Urinary bladder (tissue), 4 donors: ENCODE measurements around the gene AK3. TPM values are rescaled to one million over a fixed set of nuclear protein-coding genes. Genes with fewer than 3 reads are reported as not detected.
A peak's percentile ranks its signal among the peaks of the same experiment; 100 is the strongest.

ENCODE experiments used
- DNase-seq: peaks from one replicate; pipeline ENCODE4 v3.0.0-alpha.2; 2015; ENCODE audit errors: extremely low spot score
- H3K27ac ChIP-seq: one replicate; pipeline ENCODE4 v1.5.1; 2013; ENCODE audit warnings: low read depth, mild to moderate bottlenecking, moderate library complexity
- H3K36me3 ChIP-seq: one replicate; pipeline ENCODE4 v1.6.1; 2013; ENCODE audit warnings: mild to moderate bottlenecking, moderate library complexity; ENCODE audit not compliant: insufficient read depth
- H3K4me1 ChIP-seq: one replicate; pipeline ENCODE4 v1.6.1; 2013; ENCODE audit warnings: mild to moderate bottlenecking, moderate library complexity; ENCODE audit not compliant: insufficient read depth
- H3K4me3 ChIP-seq: one replicate; pipeline ENCODE4 v1.5.1; 2013; ENCODE audit warnings: low read depth, low read length
- WGBS: extraction: QIAGEN DNeasy Blood & Tissue Kit; methylation state at CpG from one replicate; pipeline ENCODE4 v1.1.7; 2013; 5-methylcytosine and 5-hydroxymethylcytosine counted together
- polyA plus RNA-seq: library from polyadenylated mRNA; stranded (reverse); fragments of 200-250 nt; gene quantifications from one replicate; pipeline ENCODE4 v1.2.3, GENCODE V29; 2013
- total RNA-seq: library from RNA; depleted of rRNA; stranded (reverse); fragments of >200 nt; gene quantifications from one replicate; pipeline ENCODE4 v1.2.3, GENCODE V29; 2014
- donor health status: healthy with polysubstance abuse.
- donor health status: healthy.

The AK3 gene
- total and polyA plus RNA-seq, 2 donors = 56.3 to 69.6 TPM

- H3K4me3 ChIP-seq = peak overlapping the region; percentile 80
- no peak for DNase-seq
- no peaks in the 10 kb centered on the region for H3K4me1 ChIP-seq
- H3K36me3 ChIP-seq = no peaks in the 10 kb centered on the region
- H3K27ac ChIP-seq = peak overlapping the region; percentile 90
- 1% methylated on average over 10 of the region's 10 CpGs for WGBS
Observed at GRCh38 chr9:4680173-4680525, 60.9 kb downstream of the AK3 start.

GRCh38 chr9:4679268-4680172 is 61.5 kb downstream of the AK3 start, which contains the start of gene CDC37L1:
Gene CDC37L1, plus strand, starts transcription at chr9:4679569. Its CDS starts 199 bp downstream, at chr9:4679768.
- Histone ChIP-seq H3K4me1 (no peaks in the 10 kb centered on the region), H3K36me3 (no peaks in the 10 kb centered on the region), H3K4me3 (peak within 1 kb of the TSS; percentile 80), H3K27ac (peak within 1 kb of the TSS; percentile 96)
- WGBS = under 1% methylated on average over 66 of the region's 66 CpGs
- peak; percentile 91 for DNase-seq

- H3K4me3 ChIP-seq = peak overlapping the region; percentile 80
- WGBS = under 1% methylated on average over 16 of the region's 16 CpGs
- no peaks in the 10 kb centered on the region for H3K36me3 ChIP-seq
- peak overlapping the region; percentile 96 for H3K27ac ChIP-seq
- DNase-seq = peak; percentile 74
- H3K4me1 ChIP-seq = no peaks in the 10 kb centered on the region
Observed at GRCh38 chr9:4678679-4679267, 62.2 kb downstream of the AK3 start.

- no peaks in the 10 kb centered on the region for H3K4me1 ChIP-seq
- no peak for DNase-seq
- 78% methylated on average over 3 of the region's 3 CpGs for WGBS
- H3K36me3 ChIP-seq = no peaks in the 10 kb centered on the region
- H3K27ac ChIP-seq = no peak overlapping the region
- no peak overlapping the region for H3K4me3 ChIP-seq
Observed at GRCh38 chr9:4677392-4677791, 63.6 kb downstream of the AK3 start.

DNA sequence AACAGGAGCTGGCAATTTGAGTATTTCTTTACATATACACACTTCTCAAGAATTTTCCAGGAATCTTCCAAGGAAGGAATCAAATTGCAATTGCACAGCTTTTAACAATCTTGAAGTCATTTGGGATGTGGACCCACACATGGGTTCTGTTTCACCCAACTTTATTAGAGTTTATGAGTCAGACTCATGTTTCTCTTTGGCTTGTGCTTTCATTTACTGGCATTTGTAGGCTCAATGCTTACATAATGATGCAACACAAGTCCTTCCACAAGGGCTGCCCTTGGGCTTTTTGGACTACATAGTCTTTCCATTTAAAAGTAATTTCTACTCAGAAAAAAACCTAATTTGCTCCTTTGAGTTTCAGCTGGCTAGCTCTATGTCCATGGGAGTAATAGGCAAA is 66.2 kb downstream of the AK3 start:
- no peaks in the 10 kb centered on the region for H3K4me1 ChIP-seq
- H3K4me3 ChIP-seq = no peak overlapping the region
- no peaks in the 10 kb centered on the region for H3K36me3 ChIP-seq
- no peak overlapping the region for H3K27ac ChIP-seq
- DNase-seq = no peak

GRCh38 chr9:4671737-4672136 is 69.3 kb downstream of the AK3 start:
- H3K4me1 ChIP-seq = no peaks in the 10 kb centered on the region
- H3K4me3 ChIP-seq = no peak overlapping the region

GRCh38 chr9:4670591-4670990 is 70.4 kb downstream of the AK3 start:
- 93% methylated on average over 3 of the region's 3 CpGs for WGBS

More at GRCh38 chr9:4671737-4672136, 69.3 kb downstream of the AK3 start:
- H3K36me3 ChIP-seq = no peaks in the 10 kb centered on the region
- DNase-seq = no peak
- no peak overlapping the region for H3K27ac ChIP-seq
- WGBS = 100% methylated on average over 1 of the region's 1 CpG

GRCh38 chr9:4669890-4670289 is 71.1 kb downstream of the AK3 start:
- Histone ChIP-seq H3K4me1 (no peaks in the 10 kb centered on the region), H3K27ac (no peak overlapping the region), H3K4me3 (no peak overlapping the region), H3K36me3 (no peaks in the 10 kb centered on the region)
- no peak for DNase-seq

More at GRCh38 chr9:4670591-4670990, 70.4 kb downstream of the AK3 start:
- H3K36me3 ChIP-seq = no peaks in the 10 kb centered on the region
- no peak overlapping the region for H3K4me3 ChIP-seq
- no peaks in the 10 kb centered on the region for H3K4me1 ChIP-seq
- H3K27ac ChIP-seq = no peak overlapping the region
- DNase-seq = no peak

DNA sequence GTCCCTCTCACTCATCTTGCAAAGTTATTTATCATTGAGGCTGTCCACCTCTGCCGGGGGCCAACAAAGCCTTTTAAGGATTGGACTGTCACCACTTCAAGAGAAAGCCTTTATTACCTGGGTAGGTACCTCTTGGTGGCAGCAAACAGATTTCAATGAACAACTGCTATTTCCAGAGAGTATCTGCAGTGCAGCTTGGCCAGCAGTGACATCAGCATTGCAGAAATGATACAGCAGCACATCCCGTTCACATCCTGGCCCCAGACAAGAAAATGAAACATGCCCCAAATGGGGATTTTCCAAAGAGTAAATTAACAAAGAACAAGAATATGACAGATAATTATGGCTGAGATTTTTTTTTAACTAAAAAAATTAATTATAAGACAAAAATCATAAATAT is 72.4 kb downstream of the AK3 start:
- H3K4me1 ChIP-seq = no peaks in the 10 kb centered on the region
- no peak overlapping the region for H3K4me3 ChIP-seq
- no peak overlapping the region for H3K27ac ChIP-seq
- DNase-seq = no peak
- H3K36me3 ChIP-seq = no peaks in the 10 kb centered on the region
- WGBS = 78% methylated on average over 2 of the region's 2 CpGs

- no peaks in the 10 kb centered on the region for H3K36me3 ChIP-seq
- no peaks in the 10 kb centered on the region for H3K4me1 ChIP-seq
- no peak for DNase-seq
- H3K27ac ChIP-seq = no peak overlapping the region
- WGBS = 100% methylated on average over 1 of the region's 1 CpG
- H3K4me3 ChIP-seq = no peak overlapping the region
Observed at GRCh38 chr9:4667681-4668080, 73.3 kb downstream of the AK3 start.

DNA sequence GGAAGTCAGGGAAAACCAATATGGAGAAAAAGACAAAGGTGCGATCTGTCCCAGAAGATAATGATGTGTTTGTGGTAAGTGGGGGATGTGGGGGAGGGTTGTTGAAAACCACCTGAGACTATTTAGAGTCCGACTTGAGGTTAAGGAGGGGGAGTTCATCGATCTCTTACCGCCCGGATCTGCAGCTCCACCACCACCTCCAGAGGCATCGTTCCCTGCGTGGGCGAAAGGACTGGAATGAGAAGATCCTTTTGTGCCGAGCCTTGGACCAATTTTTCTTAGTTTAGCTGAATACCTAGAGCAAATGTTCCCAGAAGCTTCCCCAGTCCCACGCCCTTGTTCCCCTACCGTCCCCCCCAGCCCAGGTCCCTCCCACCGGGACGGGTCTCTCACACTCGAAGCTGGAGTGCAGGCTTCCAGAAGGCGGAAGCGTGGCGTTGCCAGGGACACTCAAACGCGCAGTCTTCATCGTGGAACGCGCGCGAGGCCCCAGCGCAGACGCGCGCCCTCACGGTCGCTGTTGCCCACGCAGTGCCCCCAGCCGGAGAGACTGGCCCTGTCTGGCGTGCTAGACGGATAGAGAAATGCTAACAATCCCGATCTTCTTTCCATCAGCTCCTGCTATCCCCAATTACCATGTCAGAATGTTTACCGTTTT is 74.8 kb downstream of the AK3 start, which contains the start of gene SPATA6L:
Gene SPATA6L, minus strand, starts transcription at position 439 of the 658 bp plus-strand sequence. Its CDS starts 230 bp downstream, at position 209.
- Histone ChIP-seq H3K36me3 (no peaks in the 10 kb centered on the region), H3K4me3 (peak within 1 kb of the TSS; percentile 52), H3K4me1 (no peaks in the 10 kb centered on the region), H3K27ac (peak within 1 kb of the TSS; percentile 53)
- WGBS = 2% methylated on average over 36 of the region's 36 CpGs
- DNase-seq = no peak

- no peak for DNase-seq
- Histone ChIP-seq H3K27ac (no peak overlapping the region), H3K4me1 (no peaks in the 10 kb centered on the region), H3K4me3 (no peak overlapping the region), H3K36me3 (no peaks in the 10 kb centered on the region)
- 80% methylated on average over 2 of the region's 2 CpGs for WGBS
Observed at GRCh38 chr9:4665357-4665756, 75.6 kb downstream of the AK3 start.

- Histone ChIP-seq H3K4me1 (no peaks in the 10 kb centered on the region), H3K36me3 (no peaks in the 10 kb centered on the region), H3K4me3 (no peak overlapping the region), H3K27ac (peak overlapping the region; percentile 54)
- no peak for DNase-seq
- WGBS = 87% methylated on average over 3 of the region's 3 CpGs
Observed at GRCh38 chr9:4663956-4664355, 77.0 kb downstream of the AK3 start.
